ENCODE measurements around the gene SCN8A.
"Not testable (repeated sequence)": the region's sequence is repeated elsewhere in the genome, so short reads cannot be mapped to it uniquely, and the experiment has no call there.

SCN8A gene

DNA sequence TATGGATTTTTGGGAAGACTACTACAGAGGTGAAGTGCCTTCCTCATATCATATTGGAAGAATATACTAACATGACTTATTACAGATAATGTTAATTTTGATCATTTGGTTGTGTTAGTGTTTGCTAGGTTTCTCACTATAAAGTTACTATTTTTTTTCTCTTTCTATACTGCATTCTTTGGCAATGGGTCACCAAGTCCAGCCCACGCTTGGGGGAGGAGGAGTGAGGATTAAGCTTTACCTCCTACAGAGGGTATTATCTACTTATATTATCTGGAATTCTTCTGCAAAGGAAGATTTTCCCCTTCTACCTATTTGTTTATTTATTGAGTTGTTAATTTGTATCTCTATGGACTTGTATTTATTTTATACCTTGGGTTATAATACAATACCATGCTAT is 31.5 kb downstream of the SCN8A start:
- DNase-seq (ENCODE audit: low spot score), result peak; percentile 36

DNA sequence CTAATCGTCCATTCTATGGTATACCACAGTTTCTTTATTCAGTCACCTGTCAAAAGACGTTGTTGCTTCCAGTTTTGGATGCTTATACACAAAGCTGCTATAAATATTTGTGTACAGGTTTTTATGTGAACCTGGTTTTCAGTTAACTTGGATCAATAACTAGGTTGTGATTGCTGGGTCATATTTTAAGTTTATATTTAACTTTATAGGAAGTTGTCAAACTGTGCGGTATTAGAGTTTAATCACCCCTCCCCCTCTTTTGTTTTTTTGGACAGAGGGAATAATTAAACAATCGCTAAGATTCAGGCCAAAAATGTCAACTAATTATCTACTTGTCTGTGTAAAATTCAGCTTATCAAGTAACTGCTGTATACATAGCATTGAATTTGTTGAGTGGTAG is 34.3 kb downstream of the SCN8A start:
- DNase-seq (ENCODE audit: low spot score), result no peak

DNA sequence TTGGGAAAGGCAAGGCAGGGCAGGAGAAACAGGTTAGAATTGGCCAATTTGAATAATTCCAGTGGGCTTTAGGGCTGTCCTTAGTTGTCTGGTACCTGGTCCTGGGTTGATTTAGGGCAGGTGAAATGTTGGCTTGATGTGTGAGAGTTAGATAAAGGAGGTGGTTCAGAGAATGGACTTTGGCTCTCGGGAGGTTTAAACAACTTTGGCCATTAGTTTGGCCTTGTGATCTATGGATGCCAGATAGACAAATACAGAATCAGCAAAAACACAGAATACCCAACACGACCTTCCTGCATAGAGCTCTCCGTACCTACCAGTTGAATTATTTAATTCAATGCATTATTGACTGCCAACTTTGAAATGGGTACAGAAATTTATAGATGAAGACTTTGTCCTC is 35.1 kb downstream of the SCN8A start:
- DNase-seq (ENCODE audit: low spot score), result no peak

DNA sequence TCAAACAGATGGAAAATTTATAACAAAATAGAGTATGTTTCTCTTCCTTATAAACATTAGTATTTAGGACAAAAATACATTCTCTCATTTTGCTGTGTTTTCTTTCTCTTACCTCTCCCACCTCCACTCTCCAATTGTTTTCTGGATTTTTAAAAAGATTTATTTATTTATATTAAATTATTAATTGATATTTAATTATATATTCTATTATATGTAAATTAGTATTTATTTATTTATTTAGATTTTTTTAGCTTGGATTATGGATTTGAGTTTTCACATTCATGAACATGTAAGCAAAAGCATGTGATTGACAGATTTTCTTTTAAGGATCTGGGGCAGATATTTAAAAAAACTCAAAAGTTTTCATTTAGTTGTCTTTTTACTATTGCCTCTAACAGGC is 35.6 kb downstream of the SCN8A start:
- DNase-seq (ENCODE audit: low spot score), result no peak

DNA sequence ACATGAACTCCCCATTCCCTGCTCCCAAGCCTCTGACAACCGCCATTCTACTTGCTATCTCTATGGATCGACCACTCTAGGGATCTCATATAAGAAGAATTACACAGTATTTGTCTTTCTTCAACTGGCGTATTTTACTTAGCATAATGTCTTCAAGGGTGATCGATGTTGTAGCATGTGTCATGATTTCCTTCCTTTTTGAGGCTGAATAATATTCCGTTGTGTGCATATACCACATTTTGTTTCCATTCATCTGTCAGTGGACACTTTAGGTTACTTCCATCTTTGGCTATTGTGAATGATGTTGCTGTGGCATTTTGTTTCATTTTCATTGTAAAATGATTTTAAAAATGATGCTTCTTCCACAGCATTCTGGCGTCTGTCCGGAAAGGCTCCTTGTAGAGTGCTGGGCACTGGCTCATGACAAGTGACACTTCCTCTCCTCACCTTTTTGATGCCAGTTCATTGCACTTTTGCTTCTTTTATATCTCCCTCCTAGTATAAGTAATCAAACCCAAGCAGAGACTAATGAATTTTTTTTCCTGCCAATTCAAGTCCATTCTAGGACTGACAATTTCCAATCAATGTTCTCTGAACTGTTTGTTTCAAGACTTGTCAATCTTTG is 39.3 kb downstream of the SCN8A start:
- DNase-seq (ENCODE audit: low spot score), result no peak

DNA sequence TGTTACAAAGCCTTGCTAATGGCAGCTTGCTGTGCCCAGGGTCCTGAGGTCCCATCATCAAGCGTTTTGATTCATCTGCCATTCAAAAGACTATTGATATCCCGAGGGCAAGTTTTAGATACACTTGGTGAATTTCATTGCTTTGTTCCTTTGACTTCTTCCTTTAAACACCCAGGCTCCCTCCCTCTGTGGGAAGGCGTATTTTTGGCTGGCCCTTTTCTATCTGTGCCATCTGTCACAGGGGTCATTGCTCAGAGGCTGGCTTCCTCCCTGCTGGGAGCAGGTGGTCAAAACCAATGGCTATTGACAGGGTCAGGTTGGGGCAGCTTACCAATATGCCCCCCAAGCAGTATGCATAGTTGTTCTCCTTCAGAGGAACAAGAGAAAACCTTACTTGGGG is 40.0 kb downstream of the SCN8A start:
- no peak for DNase-seq (ENCODE audit: low spot score)

DNA sequence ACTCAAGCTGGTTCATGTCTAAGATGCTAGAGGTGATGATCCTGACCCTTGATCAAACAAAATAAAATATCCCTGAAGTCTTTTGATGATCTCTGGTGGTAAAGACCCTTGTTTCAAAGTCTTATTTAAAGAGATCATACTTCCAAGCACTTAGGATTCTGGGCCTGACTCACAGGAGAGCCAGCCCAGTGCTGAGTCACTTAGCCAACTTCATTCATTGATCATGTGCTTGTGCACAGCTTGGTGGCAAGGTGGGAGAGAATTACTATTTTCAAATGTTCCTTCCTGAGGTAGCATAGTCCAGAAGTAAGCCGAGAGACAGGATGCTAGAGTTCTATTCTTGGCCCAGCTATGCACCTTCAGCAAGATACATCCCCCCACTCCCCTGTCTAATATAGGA is 40.6 kb downstream of the SCN8A start:
- peak; percentile 24 for DNase-seq (ENCODE audit: low spot score)

DNA sequence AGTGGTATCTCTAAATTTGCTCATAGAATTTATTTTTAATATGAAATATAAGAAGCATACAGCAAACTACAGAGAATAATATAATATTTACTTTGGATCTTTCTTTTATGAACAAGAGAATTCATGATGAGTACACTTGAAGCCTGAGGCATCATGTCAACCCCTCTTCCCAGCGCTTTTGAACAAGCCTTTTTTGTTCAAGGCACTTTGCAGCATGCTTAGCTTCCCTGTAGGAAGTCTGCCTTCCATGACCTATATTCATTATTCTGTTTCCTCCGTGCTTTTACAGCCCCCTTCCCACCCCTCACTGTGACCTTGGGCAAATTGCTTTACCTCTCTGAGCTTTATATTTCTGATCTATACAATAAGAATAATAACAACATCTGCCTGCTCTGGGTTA is 41.6 kb downstream of the SCN8A start:
- no peak for DNase-seq (ENCODE audit: low spot score)

DNA sequence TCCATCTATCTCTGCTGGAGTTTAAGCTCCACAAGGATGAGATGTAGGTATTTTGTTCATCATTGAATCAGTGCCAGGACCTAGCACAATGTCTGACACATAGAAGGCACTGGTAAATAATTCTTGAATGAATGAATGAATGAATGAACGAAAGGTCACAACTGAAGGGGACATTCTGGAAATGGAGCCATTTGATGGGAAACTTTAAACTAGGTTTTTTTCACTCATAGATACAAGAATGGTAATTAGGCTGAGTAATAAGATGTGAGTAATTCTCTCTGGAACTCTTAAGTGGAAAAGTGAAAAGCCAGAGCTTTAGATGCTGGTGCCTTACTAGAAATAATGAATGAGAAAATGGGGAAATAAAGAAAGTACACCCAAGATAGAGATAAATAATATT is 44.3 kb downstream of the SCN8A start:
- no peak for DNase-seq (ENCODE audit: low spot score)

DNA sequence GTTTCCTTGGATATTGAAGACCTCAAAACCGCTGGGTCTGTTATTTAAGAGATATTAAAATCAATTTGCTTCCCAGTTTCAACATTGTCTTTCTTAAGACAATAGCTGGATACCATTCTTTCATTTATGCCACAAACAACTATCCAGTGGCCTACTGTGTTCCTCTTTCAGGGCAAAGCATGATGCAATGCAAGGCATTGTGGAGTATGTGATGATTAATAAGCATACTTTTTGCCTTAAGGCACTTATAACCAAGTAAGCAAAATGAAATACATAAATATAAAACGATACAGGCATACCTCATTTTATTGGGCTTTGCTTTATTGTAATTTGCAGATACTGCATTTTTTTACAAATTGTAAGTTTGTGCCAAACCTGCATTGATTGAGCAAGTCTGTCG is 45.5 kb downstream of the SCN8A start:
- no peak for DNase-seq (ENCODE audit: low spot score)

DNA sequence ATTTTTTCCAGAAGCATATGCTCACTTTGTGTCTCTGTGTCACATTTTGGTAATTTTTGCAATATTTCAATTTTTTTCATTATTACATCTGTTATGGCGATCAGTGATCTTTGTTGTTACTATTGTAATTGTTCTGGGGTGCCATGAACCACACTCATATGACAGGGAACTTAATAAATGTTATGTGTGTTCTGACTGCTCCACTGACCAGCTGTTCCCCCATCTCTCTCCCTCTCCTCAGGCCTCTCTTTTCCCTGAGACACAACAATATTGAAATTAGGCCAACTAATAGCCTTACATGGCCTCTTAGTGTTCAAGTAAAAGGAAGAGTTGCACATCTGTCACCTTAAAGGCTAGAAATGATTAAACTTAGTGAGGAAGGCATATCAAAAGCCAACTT is 46.0 kb downstream of the SCN8A start:
- no peak for DNase-seq (ENCODE audit: low spot score)

DNA sequence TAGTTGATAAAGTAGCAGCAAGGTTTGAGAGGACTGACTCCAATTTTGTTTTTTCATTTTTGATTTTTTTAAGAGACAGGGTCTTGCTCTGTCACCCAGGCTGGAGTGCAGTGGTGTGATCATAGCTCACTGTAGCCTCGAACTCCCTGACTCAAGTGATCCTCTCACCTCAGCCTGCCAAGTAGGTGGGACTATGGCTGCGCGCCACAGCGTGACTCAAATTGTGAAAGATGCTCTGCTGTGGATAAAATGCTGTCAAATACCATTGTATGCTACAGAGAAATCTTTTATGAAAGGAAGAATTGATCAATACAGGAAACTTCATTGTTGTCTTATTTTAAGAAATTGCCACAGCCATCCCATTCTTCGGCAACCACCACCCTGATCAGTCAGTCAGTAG is 48.3 kb downstream of the SCN8A start:
- DNase-seq (ENCODE audit: low spot score), result no peak

DNA sequence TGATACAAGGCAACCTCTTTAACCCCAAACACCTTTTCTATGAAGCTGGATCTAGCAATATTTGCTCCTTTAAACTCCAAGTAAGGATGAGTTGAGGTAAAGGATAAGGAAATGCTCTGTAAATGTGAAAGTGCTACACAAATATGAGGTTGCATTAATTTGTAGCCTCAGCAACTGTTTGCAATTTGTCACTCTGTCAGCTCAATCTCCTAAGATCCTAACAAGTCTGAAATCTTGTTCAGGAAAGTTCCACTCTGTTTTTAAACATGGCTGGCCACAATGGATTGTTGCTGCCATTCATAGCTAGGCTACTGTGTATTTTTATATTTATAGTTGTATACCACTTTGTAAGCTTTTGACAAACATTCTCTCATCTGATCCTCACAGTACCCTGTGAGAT is 51.3 kb downstream of the SCN8A start:
- DNase-seq (ENCODE audit: low spot score), result no peak

DNA sequence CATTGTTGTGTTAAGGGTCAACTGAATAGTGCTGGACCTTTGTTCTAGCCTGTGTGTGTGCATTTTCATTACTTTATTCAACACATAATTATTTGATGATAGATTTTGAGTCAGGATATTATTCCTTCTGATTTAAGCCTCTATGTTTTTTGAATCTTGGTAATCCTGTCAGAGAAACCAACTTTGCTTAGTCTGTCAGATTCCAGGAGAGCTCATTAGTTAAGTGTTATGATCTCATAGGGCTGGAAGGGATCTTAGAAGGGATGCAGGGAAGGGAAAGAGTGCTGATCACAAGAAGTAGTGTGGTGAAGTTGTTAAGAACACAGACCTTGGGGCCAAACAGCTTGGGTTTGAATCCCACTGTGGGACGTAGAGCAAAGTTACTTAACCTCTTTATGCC is 52.9 kb downstream of the SCN8A start:
- DNase-seq (ENCODE audit: low spot score), result no peak

DNA sequence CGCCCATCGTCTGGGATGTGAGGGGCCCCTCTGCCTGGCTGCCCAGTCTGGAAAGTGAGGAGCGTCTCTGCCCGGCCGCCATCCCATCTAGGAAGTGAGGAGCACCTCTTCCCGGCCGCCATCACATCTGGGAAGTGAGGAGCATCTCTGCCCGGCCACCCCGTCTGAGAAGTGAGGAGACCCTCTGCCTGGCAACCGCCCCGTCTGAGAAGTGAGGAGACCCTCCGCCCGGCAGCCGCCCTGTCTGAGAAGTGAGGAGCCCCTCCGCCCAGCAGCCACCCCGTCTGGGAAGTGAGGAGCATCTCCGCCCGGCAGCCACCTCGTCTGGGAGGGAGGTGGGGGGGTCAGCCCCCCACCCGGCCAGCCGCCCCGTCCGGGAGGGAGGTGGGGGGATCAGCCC is 53.7 kb downstream of the SCN8A start:
- DNase-seq (ENCODE audit: low spot score), result not testable (repeated sequence)

DNA sequence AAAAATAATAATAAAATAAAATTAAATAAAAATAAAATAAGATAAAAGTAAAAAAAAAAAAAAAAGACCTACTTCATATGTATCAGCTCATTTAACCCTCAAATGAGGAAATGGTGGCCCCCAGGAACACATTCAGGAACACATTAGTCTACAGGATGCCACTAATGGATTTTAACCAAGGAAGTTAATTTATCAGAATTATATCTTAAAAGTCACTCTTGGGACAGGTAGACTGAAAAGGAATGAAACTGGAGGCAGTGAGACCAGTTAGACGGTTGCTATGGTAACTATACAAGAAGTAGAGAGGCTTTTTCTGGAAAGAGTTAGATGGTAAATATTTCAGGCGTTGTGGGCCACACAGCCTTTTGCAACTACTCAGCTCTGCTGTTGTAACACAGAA is 54.9 kb downstream of the SCN8A start:
- DNase-seq (ENCODE audit: low spot score), result no peak

DNA sequence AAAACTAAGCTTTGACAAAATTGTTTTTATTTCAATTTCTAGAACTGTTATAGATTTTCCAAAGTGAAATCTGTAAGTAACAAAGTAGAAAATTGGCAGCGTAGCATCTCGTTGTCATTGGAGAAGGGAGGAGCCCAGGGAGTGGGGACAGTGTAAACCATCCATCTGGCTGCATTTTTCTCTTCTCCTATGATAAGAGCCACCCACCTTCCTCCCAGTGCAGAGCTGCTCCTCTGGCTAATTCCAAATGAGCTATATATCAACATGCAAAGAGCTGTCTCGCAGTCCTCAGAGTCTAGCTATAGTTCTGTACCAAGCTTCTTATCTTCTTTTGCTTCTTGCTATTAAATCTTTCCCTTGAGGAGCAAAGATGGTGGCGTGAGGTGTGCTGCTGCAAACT is 56.6 kb downstream of the SCN8A start:
- DNase-seq (ENCODE audit: low spot score), result no peak

DNA sequence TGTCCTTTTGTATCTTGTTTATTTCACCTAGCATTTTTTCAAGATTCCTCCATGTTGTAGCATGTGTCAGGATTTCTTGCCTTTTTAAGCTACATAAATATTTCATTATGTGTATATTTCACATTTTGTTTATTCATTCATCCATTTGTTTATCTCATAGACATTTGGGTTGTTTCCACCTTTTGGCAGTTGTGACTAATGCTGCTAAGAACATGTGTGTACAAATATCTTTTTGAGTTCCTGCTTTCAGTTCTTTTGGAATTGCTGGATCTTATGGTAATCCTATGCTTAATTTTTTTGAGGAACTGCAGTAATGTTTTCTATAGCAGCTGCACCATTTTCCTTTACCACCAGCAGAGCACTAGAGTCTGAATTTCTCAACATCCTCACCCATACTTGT is 62.4 kb downstream of the SCN8A start:
- no peak for DNase-seq (ENCODE audit: low spot score)

DNA sequence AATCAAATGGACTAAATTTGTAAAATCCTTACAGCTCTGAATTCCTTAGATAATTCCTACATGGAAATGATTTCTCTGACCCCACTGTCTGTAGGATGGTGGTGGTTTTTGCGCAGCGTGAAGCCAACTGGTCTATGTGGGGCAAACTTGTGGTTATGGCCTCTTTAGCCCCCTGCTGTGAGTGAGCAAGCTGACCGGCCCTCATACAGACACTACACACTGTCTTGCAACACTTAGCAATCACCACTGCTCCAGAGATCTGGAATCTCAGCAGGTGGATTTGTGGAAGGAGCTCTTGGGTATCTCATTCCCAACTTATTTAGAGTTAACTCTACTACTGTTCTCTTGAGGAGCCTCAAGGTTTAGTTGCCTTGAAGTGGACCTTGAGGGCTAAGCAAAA is 70.2 kb downstream of the SCN8A start:
- no peak for DNase-seq (ENCODE audit: low spot score)

DNA sequence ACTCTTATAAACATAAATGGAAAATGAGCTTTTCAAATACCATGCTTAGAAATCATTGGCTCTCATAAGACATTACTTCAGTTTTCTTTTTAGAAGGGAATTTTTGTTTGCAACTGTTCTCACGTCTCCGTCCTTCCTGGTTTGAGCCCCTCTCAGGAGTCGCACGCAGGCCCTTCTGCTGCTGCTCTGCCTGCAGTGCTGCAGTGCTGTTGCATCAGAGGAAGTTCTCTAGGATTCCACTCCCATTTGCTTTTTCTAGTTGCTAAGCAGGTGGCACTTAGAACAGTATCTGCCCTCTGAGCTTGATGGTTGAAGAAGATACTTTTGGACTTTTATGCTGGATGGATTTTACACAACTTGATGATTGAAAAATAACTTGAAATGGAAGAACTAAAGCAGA is 70.8 kb downstream of the SCN8A start:
- DNase-seq (ENCODE audit: low spot score), result no peak

DNA sequence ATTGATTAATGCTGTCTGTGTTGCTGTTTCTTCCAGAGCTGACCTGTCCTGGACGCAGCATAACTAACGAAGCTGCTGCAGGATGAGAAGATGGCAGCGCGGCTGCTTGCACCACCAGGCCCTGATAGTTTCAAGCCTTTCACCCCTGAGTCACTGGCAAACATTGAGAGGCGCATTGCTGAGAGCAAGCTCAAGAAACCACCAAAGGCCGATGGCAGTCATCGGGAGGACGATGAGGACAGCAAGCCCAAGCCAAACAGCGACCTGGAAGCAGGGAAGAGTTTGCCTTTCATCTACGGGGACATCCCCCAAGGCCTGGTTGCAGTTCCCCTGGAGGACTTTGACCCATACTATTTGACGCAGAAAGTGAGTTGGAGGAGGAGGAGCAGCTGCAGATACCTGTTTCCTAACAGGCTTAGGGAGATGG is 71.7 kb downstream of the SCN8A start:
- DNase-seq (ENCODE audit: low spot score), result no peak

DNA sequence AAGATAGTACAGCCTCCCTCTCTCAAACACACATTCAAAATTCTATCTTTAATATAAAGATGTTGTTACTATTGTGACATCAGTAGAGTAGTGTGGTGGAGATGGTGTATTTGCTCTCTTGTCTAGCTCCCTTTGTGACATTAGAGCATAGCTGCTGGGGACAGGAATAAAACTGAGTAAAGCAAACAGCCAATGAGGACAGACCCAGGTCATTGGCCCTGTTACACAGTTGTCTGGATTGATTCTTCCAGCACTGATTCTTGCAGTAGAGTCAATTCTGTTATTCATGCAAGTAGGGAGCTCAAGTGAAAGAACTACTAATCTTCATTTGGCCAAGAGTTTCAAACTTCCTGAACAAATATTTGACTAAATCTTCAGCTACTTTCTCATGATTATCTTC is 72.4 kb downstream of the SCN8A start:
- DNase-seq (ENCODE audit: low spot score), result no peak

DNA sequence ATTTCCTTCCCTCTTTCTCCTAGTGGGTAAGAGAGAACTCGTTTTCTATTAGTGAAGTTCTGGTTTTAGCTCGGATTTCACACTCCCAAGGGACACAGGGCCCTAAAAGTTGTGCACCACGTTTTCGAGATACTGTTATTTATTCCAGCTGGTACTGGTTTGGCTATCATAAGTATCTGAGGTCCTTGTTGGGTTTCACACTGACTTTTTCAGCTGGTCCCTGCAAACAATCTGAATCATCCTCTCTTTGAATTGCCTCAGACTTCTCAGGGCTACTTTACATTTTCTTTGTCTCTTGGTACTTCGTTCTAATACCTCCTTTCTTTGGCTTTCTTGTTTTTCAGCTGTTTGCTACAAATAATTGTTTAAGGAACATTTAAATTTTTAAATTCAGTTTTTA is 75.7 kb downstream of the SCN8A start:
- no peak for DNase-seq (ENCODE audit: low spot score)

DNA sequence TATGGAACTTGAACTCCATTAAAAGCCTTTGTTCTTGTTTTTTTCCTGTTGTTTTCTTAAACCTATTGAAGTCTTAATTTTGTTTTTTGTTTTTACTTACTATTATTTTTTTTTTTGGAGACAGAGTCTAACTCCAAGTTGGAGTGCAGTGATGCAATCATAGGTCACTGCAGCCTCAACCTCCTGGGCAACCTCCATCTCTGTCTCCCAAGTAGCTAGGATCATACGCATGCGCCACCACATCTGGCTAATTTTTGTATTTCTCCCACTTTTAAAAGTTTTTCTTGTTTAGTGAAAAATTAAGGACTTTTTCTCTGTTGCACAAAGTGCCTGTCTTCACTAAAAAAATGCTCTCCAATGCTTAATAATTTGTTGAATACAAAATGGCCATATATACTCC is 76.2 kb downstream of the SCN8A start:
- no peak for DNase-seq (ENCODE audit: low spot score)

DNA sequence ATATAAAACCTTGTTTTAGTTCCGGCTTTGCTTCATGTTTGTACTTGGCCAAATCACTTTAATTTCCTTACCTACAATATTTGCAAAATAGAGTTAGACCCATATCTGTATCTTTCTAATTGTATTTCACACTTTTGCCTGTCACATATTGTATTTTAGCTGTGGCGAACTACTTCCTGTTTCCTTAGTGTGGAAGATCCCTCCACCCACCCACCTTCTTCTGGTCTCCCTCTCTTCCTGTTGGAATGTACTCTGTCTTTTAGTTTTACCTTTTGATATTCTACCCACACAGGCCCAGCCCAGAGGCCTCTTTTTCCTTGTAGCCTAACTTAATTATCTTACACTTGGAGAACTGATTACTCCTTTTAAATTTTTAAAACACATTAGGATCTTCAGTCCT is 78.2 kb downstream of the SCN8A start:
- no peak for DNase-seq (ENCODE audit: low spot score)
